ENCODE results near the gene POP7. TPM values are rescaled to one million over a fixed set of nuclear protein-coding genes. Genes with fewer than 3 reads are reported as not detected.
"Not testable (repeated sequence)": the region's sequence is repeated elsewhere in the genome, so short reads cannot be mapped to it uniquely, and the experiment has no call there.

Gene POP7
- 42.5 TPM in 2 replicates for total RNA-seq

GRCh38 chr7:100705753-100706671 lies at the start of gene POP7:
Gene POP7, plus strand, starts transcription at chr7:100706121. Its CDS starts 710 bp downstream, at chr7:100706831.
- intact Hi-C loops (cut with micrococcal nuclease), result loop anchor here (1.0 to 10.0 kb wide), 13 partner anchors 12 to 1151 kb away; partner anchors contain the start of genes FAM200A, FBXO24, GIGYF1 and GNB2

GRCh38 chr7:100662194-100662776 lies 43.6 kb upstream of the POP7 start:
- intact Hi-C loops (cut with micrococcal nuclease), result not testable (repeated sequence)

- intact Hi-C loops (cut with micrococcal nuclease), result no loop called here
Measured at GRCh38 chr7:100665168-100665726, 40.7 kb upstream of the POP7 start.

GRCh38 chr7:100667331-100668068 lies 38.4 kb upstream of the POP7 start:
- intact Hi-C loops (cut with micrococcal nuclease), result no loop called here

- intact Hi-C loops (cut with micrococcal nuclease), result no loop called here
Measured at GRCh38 chr7:100668069-100668449, 37.9 kb upstream of the POP7 start.

- intact Hi-C loops (cut with micrococcal nuclease), result not testable (repeated sequence)
Measured at GRCh38 chr7:100669106-100669505, 36.8 kb upstream of the POP7 start.

GRCh38 chr7:100670074-100670473 lies 35.8 kb upstream of the POP7 start:
- intact Hi-C loops (cut with micrococcal nuclease), result loop anchor here (10.0 kb wide), 2 partner anchors 545 to 585 kb away; partner anchors contain the start of genes COPS6, MBLAC1 and ZNF3

GRCh38 chr7:100671353-100672327 lies 34.3 kb upstream of the POP7 start:
- intact Hi-C loops (cut with micrococcal nuclease), result loop anchor here (10.0 kb wide), 2 partner anchors 547 to 587 kb away; partner anchors contain the start of genes COPS6, MBLAC1 and ZNF3

- intact Hi-C loops (cut with micrococcal nuclease), result loop anchor here (1.0 to 10.0 kb wide), 13 partner anchors 17 to 589 kb away; partner anchors contain the start of genes ACTL6B, COPS6, FBXO24 and LRCH4
Measured at GRCh38 chr7:100673302-100673941, 32.5 kb upstream of the POP7 start, which contains the start of gene GNB2. Gene GNB2, plus strand, starts transcription at chr7:100673740. Its CDS starts 2,526 bp downstream, at chr7:100676266.

GRCh38 chr7:100673942-100674410 lies 31.9 kb upstream of the POP7 start:
- intact Hi-C loops (cut with micrococcal nuclease), result loop anchor here (1.0 to 10.0 kb wide), 13 partner anchors 17 to 589 kb away; partner anchors contain the start of genes ACTL6B, COPS6, FBXO24 and LRCH4

GRCh38 chr7:100674411-100675104 lies 31.4 kb upstream of the POP7 start:
- intact Hi-C loops (cut with micrococcal nuclease), result loop anchor here (10.0 kb wide), 2 partner anchors 550 to 590 kb away; partner anchors contain the start of genes COPS6, MBLAC1 and ZNF3

- intact Hi-C loops (cut with micrococcal nuclease), result loop anchor here (10.0 kb wide), 2 partner anchors 550 to 590 kb away; partner anchors contain the start of genes COPS6, MBLAC1 and ZNF3
Measured at GRCh38 chr7:100675105-100675451, 30.8 kb upstream of the POP7 start.

- intact Hi-C loops (cut with micrococcal nuclease), result loop anchor here (10.0 kb wide), 2 partner anchors 551 to 591 kb away; partner anchors contain the start of genes COPS6, MBLAC1 and ZNF3
Measured at GRCh38 chr7:100675581-100676350, 30.2 kb upstream of the POP7 start.

- intact Hi-C loops (cut with micrococcal nuclease), result loop anchor here (10.0 kb wide), 2 partner anchors 552 to 592 kb away; partner anchors contain the start of genes COPS6, MBLAC1 and ZNF3
Measured at GRCh38 chr7:100676501-100677306, 29.2 kb upstream of the POP7 start.

- intact Hi-C loops (cut with micrococcal nuclease), result loop anchor here (10.0 kb wide), 2 partner anchors 553 to 593 kb away; partner anchors contain the start of genes COPS6, MBLAC1 and ZNF3
Measured at GRCh38 chr7:100677308-100678267, 28.3 kb upstream of the POP7 start.
